H1 (cell line): ENCODE measurements around the gene NPC1L1. TPM values are rescaled to one million over a fixed set of nuclear protein-coding genes. Genes with fewer than 3 reads are reported as not detected.

Experiments
- CTCF ChIA-PET: fragments of 300-600 bp; sonication (Branson Sonifier 250); formaldehyde crosslinking; loops from one replicate; lab custom pipeline; 2021; ENCODE audit not compliant: partially characterized antibody; lab: Charles Lee
- POLR2A ChIA-PET: fragments of 300-600 bp; sonication (Branson Sonifier 250); formaldehyde crosslinking; loops from one replicate; lab custom pipeline; 2021; ENCODE audit warnings: inconsistent platforms; ENCODE audit not compliant: partially characterized antibody; lab: Charles Lee
- DNase-seq, 2 experiments: peaks; one replicate each; pipeline versions ENCODE4 v3.0.0 to v3.0.0-alpha.2; 2010 to 2022; ENCODE audit warnings: low spot score in 2 of 2, low read depth in 1 of 2, mixed read lengths in 1 of 2
- FAIRE-seq: peaks from 2 replicates; lab custom pipeline; 2011; peaks lifted over from hg19 to GRCh38; lab: Jason Lieb, UNC
- H2AFZ ChIP-seq: 2 replicates; pipeline ENCODE4 v1.8.1; 2012; ENCODE audit warnings: low read length, inconsistent platforms
- H2AK5ac ChIP-seq: 2 replicates; pipeline ENCODE4 v1.6.1; 2013; ENCODE audit warnings: low read depth, low read length
- H2BK120ac ChIP-seq: replicated peaks from 2 replicates; pipeline ENCODE3; 2013; ENCODE audit warnings: low read depth, low read length, inconsistent platforms
- H2BK12ac ChIP-seq: 2 replicates; pipeline ENCODE4 v1.6.1; 2013; ENCODE audit warnings: low read depth, low read length
- H2BK15ac ChIP-seq: 2 replicates; pipeline ENCODE4 v1.6.1; 2013; ENCODE audit warnings: low read length
- H2BK20ac ChIP-seq: 2 replicates; pipeline ENCODE4 v1.6.1; 2013; ENCODE audit warnings: low read length
- H2BK5ac ChIP-seq: 2 replicates; pipeline ENCODE4 v1.6.1; 2013; ENCODE audit warnings: low read depth, low read length
- H3K14ac ChIP-seq: 2 replicates; pipeline ENCODE4 v1.6.1; 2013; ENCODE audit warnings: inconsistent platforms; ENCODE audit not compliant: insufficient read length
- H3K18ac ChIP-seq: 2 replicates; pipeline ENCODE4 v1.6.1; 2013; ENCODE audit warnings: low read length; ENCODE audit errors: extremely low read depth
- H3K23ac ChIP-seq: 2 replicates; pipeline ENCODE4 v1.6.1; 2013; ENCODE audit warnings: inconsistent platforms; ENCODE audit not compliant: insufficient read length
- H3K23me2 ChIP-seq: 2 replicates; pipeline ENCODE4 v1.6.1; 2013; ENCODE audit warnings: low read depth, low read length
- H3K27ac ChIP-seq: 2 replicates; pipeline ENCODE4 v1.6.1; 2011; ENCODE audit warnings: low read depth, low read length, inconsistent platforms
- H3K27me3 ChIP-seq, 4 experiments: replicated peaks in 1 of 4; 1 replicate in 1 of 4; 2 replicates in 3 of 4; pipeline versions ENCODE4 v1.6.1 to v1.8.1; 2011 to 2013; ENCODE audit warnings: low read length in 3 of 4, mild to moderate bottlenecking in 3 of 4, inconsistent platforms in 2 of 4, mixed read lengths in 2 of 4, moderate library complexity in 1 of 4; ENCODE audit not compliant: control insufficient read depth in 3 of 4, insufficient read depth in 3 of 4; ENCODE audit errors: extremely low read depth in 1 of 4
- H3K36me3 ChIP-seq, 4 experiments: 2 replicates each; pipeline versions ENCODE4 v1.6.1 to v1.8.1; 2011 to 2013; ENCODE audit warnings: mild to moderate bottlenecking in 4 of 4, low read length in 3 of 4, moderate library complexity in 2 of 4, control low read depth in 1 of 4, inconsistent platforms in 1 of 4; ENCODE audit not compliant: insufficient read depth in 4 of 4, control insufficient read depth in 2 of 4
- H3K4ac ChIP-seq: replicated peaks from 2 replicates; pipeline ENCODE3; 2013; ENCODE audit warnings: low read length, low read depth, mixed read lengths, inconsistent platforms; ENCODE audit not compliant: insufficient read length
- H3K4me1 ChIP-seq, 4 experiments: replicated peaks in 1 of 4; 1 replicate in 1 of 4; 2 replicates in 3 of 4; pipeline versions ENCODE4 v1.6.1 to v1.8.1; 2011 to 2013; ENCODE audit warnings: low read length in 3 of 4, inconsistent platforms in 2 of 4, mixed read lengths in 1 of 4; ENCODE audit not compliant: insufficient read depth in 4 of 4, control insufficient read depth in 3 of 4
- H3K4me2 ChIP-seq, 2 experiments: 2 replicates each; pipeline versions ENCODE4 v1.6.1 to v1.8.1; 2011 to 2013; ENCODE audit warnings: low read depth in 2 of 2, low read length in 2 of 2, control low read depth in 1 of 2, inconsistent platforms in 1 of 2, mild to moderate bottlenecking in 1 of 2; ENCODE audit not compliant: insufficient read depth in 1 of 2
- H3K4me3 ChIP-seq, 4 experiments: fragments of 200-600, 300-600 bp in 1 of 4; sonication (generic), shearing (Covaris generic), sonication (Bioruptor Twin) in 1 of 4; 2 replicates each; pipeline versions ENCODE4 v1.5.1 to v1.8.1; 2011 to 2016; ENCODE audit warnings: low read length in 4 of 4, low read depth in 3 of 4, control low read depth in 2 of 4, inconsistent platforms in 2 of 4, mild to moderate bottlenecking in 2 of 4, mixed read lengths in 1 of 4, moderate library complexity in 1 of 4; ENCODE audit not compliant: insufficient read depth in 2 of 4; ENCODE audit errors: extremely low read depth in 1 of 4
- H3K56ac ChIP-seq: replicated peaks from 2 replicates; pipeline ENCODE3; 2013; ENCODE audit warnings: low read depth, mild to moderate bottlenecking, mixed read lengths, low read length, inconsistent platforms; ENCODE audit not compliant: insufficient read length
- H3K79me1 ChIP-seq: 2 replicates; pipeline ENCODE4 v1.6.1; 2013; ENCODE audit warnings: low read depth, low read length, control low read depth
- H3K79me2 ChIP-seq, 2 experiments: 2 replicates each; pipeline versions ENCODE4 v1.6.1 to v1.8.1; 2012 to 2013; ENCODE audit warnings: low read length in 2 of 2, mild to moderate bottlenecking in 2 of 2, inconsistent platforms in 1 of 2; ENCODE audit not compliant: insufficient read depth in 2 of 2, control insufficient read depth in 1 of 2
- H3K9ac ChIP-seq, 4 experiments: replicated peaks in 1 of 4; 1 replicate in 1 of 4; 2 replicates in 3 of 4; pipeline versions ENCODE4 v1.6.1 to v1.8.1; 2011 to 2013; ENCODE audit warnings: low read depth in 3 of 4, low read length in 3 of 4, control low read depth in 2 of 4, mild to moderate bottlenecking in 2 of 4, moderate library complexity in 2 of 4, inconsistent platforms in 1 of 4; ENCODE audit errors: extremely low read depth in 1 of 4
- H3K9me3 ChIP-seq, 2 experiments: 2 replicates each; pipeline versions ENCODE4 v1.6.1 to v1.8.1; 2012 to 2013; ENCODE audit warnings: mild to moderate bottlenecking in 2 of 2, moderate library complexity in 2 of 2, control low read depth in 1 of 2, inconsistent platforms in 1 of 2, low read depth in 1 of 2, low read length in 1 of 2, mixed read lengths in 1 of 2; ENCODE audit not compliant: insufficient read depth in 2 of 2
- H4K20me1 ChIP-seq, 2 experiments: replicated peaks in 1 of 2; 2 replicates each; pipeline versions ENCODE3 to v1.8.1; 2011 to 2013; ENCODE audit warnings: inconsistent platforms in 2 of 2, low read length in 2 of 2, mild to moderate bottlenecking in 1 of 2; ENCODE audit not compliant: insufficient read depth in 2 of 2, control insufficient read depth in 1 of 2
- H4K5ac ChIP-seq: 2 replicates; pipeline ENCODE4 v1.6.1; 2013; ENCODE audit warnings: low read length, low read depth, mixed read lengths, inconsistent platforms; ENCODE audit not compliant: insufficient read length
- H4K8ac ChIP-seq: 2 replicates; pipeline ENCODE4 v1.8.0; 2013; ENCODE audit warnings: mild to moderate bottlenecking, moderate library complexity, low read length, inconsistent platforms; ENCODE audit not compliant: insufficient read depth; ENCODE audit errors: extremely low read depth
- H4K91ac ChIP-seq: replicated peaks from 2 replicates; pipeline ENCODE3; 2013; ENCODE audit warnings: low read length, mixed read lengths, inconsistent platforms; ENCODE audit not compliant: insufficient read length
- BACH1 ChIP-seq: IDR thresholded peaks from 2 replicates; pipeline ENCODE4 v1.6.1; 2012; ENCODE audit warnings: low read length, improper control_type of control experiment
- CBX5 ChIP-seq: fragments of 300-800, 300-1000 bp; sonication (generic); IDR thresholded peaks from 2 replicates; pipeline ENCODE4 v1.7.1; 2016; ENCODE audit warnings: antibody characterized with exemption, low read length, low read depth
- CEBPB ChIP-seq: IDR thresholded peaks from 2 replicates; pipeline ENCODE4 v1.6.1; 2012; ENCODE audit warnings: low read depth, low read length
- CHD1 ChIP-seq: IDR thresholded peaks from 2 replicates; pipeline ENCODE4 v1.6.1; 2012; ENCODE audit warnings: low read depth, low read length, improper control_type of control experiment
- CTBP2 ChIP-seq: IDR thresholded peaks from 2 replicates; pipeline ENCODE4 v1.7.0; 2011; ENCODE audit warnings: borderline replicate concordance, mild to moderate bottlenecking, moderate library complexity, mixed read lengths, low read length; ENCODE audit not compliant: insufficient read depth, insufficient read length
- JUND ChIP-seq: IDR thresholded peaks from 2 replicates; pipeline ENCODE4 v1.6.1; 2011; ENCODE audit warnings: mild to moderate bottlenecking, improper control_type of control experiment, low read length
- NANOG ChIP-seq: IDR thresholded peaks from 2 replicates; pipeline ENCODE4 v1.6.1; 2011; ENCODE audit warnings: low read length, low read depth, mild to moderate bottlenecking, inconsistent platforms; ENCODE audit not compliant: insufficient read depth, poor library complexity, severe bottlenecking
- RXRA ChIP-seq: IDR thresholded peaks from 2 replicates; pipeline ENCODE4 v1.6.1; 2011; ENCODE audit warnings: low read depth, mild to moderate bottlenecking, low read length, moderate library complexity; ENCODE audit not compliant: insufficient read depth
- SAP30 ChIP-seq: fragments of 300-600 bp; sonication (generic); IDR thresholded peaks from 2 replicates; pipeline ENCODE4 v1.7.1; 2012; ENCODE audit warnings: low read length, moderate library complexity, mild to moderate bottlenecking, inconsistent platforms; ENCODE audit not compliant: insufficient read depth, insufficient replicate concordance
- SRF ChIP-seq: IDR thresholded peaks from 2 replicates; pipeline ENCODE4 v1.6.1; 2011; ENCODE audit warnings: mild to moderate bottlenecking, low read depth, low read length, moderate library complexity
- TBP ChIP-seq: IDR thresholded peaks from 2 replicates; pipeline ENCODE4 v1.6.1; 2011; ENCODE audit warnings: low read depth, low read length, improper control_type of control experiment
- ZNF274 ChIP-seq: IDR thresholded peaks from 2 replicates; pipeline ENCODE4 v1.7.0; 2012; ENCODE audit warnings: low read length, borderline replicate concordance; ENCODE audit errors: extremely low read depth
- WGBS, 2 experiments: shearing (Covaris generic) in 1 of 2; methylation state at CpG; one replicate each; pipeline versions ENCODE4 v1.1.6 to v1.1.7; 2013 to 2015; ENCODE audit warnings: low lambda C conversion rate in 2 of 2, mixed read lengths in 2 of 2, inconsistent platforms in 1 of 2, low coverage in 1 of 2, missing lambda C conversion rate in 1 of 2; ENCODE audit not compliant: insufficient replicate concordance in 2 of 2, insufficient coverage in 1 of 2, insufficient read length in 1 of 2; ENCODE audit errors: extremely low coverage in 1 of 2, missing lambda C conversion rate in 1 of 2; 5-methylcytosine and 5-hydroxymethylcytosine counted together
- polyA plus RNA-seq, 7 experiments: library from polyadenylated mRNA; depleted of rRNA in 3 of 7; stranded (reverse) in 5 of 7; unstranded in 2 of 7; fragments of >200 nt in 5 of 7; fragments of 200-250 nt in 2 of 7; gene quantifications; 1 replicate in 5 of 7; 2 replicates in 1 of 7; 4 replicates in 1 of 7; pipeline versions ENCODE4 v1.2.1 to v1.2.3, GENCODE V29; 2011 to 2013; ENCODE audit warnings: missing spikeins in 2 of 7, mixed read lengths in 2 of 7
- total RNA-seq: library from RNA; stranded (reverse); fragmentation: NEBNext Ultra II Directional; extraction: Animal tissue kit (Norgen Biotek cat#: 25700); gene quantifications from 2 replicates; pipeline ENCODE4 v1.2.1, GENCODE V29; 2021
- TF ChIP-seq, protein P1 (sequence below): IDR thresholded peaks from 2 replicates; pipeline ENCODE4 v1.6.1; 2011; ENCODE audit warnings: low read length, improper control_type of control experiment

NPC1L1 gene
- total and polyA plus RNA-seq, 2 of the 8 experiments (the other 6 are each of a cell fraction or from before 2014, with no cell fraction given): 0.06 to 0.21 TPM

DNA sequence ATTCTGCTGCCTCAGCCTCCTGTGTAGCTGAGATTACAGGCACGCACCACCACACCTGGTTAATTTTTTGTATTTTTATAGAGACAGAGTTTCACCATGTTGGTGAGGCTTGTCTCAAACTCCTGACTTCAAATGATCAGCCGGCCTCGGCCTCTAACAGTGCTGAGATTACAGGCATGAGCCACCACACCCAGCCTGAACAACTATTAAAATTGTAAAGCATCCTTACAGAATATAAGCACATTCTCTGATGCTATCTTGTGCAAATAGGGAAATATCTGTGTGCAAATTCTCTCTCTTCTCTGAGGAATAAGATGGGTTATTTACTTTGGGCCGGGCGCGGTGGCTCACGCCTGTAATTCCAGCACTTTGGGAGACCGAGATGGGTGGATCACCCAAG is 63.2 kb downstream of the NPC1L1 start:
- TF ChIP-seq JUND (no peak), TBP (no peak), NANOG (no peak), BACH1 (no peak), SRF (no peak), RXRA (no peak), CHD1 (no peak), CBX5 (no peak), SAP30 (no peak), CEBPB (no peak), ZNF274 (no peak), CTBP2 (no peak)
- TF ChIP-seq, protein P1, sequence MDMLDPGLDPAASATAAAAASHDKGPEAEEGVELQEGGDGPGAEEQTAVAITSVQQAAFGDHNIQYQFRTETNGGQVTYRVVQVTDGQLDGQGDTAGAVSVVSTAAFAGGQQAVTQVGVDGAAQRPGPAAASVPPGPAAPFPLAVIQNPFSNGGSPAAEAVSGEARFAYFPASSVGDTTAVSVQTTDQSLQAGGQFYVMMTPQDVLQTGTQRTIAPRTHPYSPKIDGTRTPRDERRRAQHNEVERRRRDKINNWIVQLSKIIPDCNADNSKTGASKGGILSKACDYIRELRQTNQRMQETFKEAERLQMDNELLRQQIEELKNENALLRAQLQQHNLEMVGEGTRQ: no peak
- TF ChIP-seq, all 59 proteins: peak for 0

More for the DNA sequence above, 63.2 kb downstream of the NPC1L1 start:
- Histone ChIP-seq H3K4me2 (no peak overlapping the region), H2BK15ac (no peak overlapping the region), H2BK5ac (no peak overlapping the region), H4K20me1 (peaks cover 11% of the 10 kb centered on the region in 2 experiments), H2BK20ac (no peak overlapping the region), H3K56ac (no peak overlapping the region), H3K14ac (no peak overlapping the region), H3K4me1 (no peaks in the 10 kb centered on the region), H3K23ac (no peak overlapping the region), H3K36me3 (peaks cover 10 to 56% (median 39%) of the 10 kb centered on the region in 4 experiments; a peak in 7 of 8 replicates), H2BK12ac (no peak overlapping the region), H3K4me3 (no peak overlapping the region), H3K79me1 (no peaks in the 10 kb centered on the region; the same call in 1 of the 2 replicates), H3K23me2 (no peaks in the 10 kb centered on the region), H2AFZ (no peak overlapping the region), H2AK5ac (no peak overlapping the region), H3K9ac (no peak overlapping the region), H3K9me3 (no peaks in the 10 kb centered on the region), H3K27ac (no peak overlapping the region), H3K18ac (no peak overlapping the region), H3K4ac (no peak overlapping the region), H4K5ac (no peak overlapping the region), H4K91ac (no peak overlapping the region), H2BK120ac (no peak overlapping the region), H3K79me2 (peaks cover 0 to 22% of the 10 kb centered on the region in 2 experiments; a peak in 2 of 4 replicates), H4K8ac (no peak overlapping the region), H3K27me3 (no peaks in the 10 kb centered on the region)
- DNase-seq (no peak), FAIRE-seq (no peak)
- 93% methylated on average over 8 of the region's 8 CpGs; no CpG with 5 or more reads in 1 of the 2 experiments for WGBS, 2 experiments
- CTCF ChIA-PET: interaction anchor here (0.6 to 1.7 kb wide), 17 partner anchors 9 to 328 kb away, joined by 3 to 8 read pairs (median 3); partner anchors contain the start of gene TMED4
- POLR2A ChIA-PET: interaction anchor here (1.2 kb wide), 1 partner anchor 9 kb away, joined by 3 read pairs; no protein-coding TSS in a partner anchor
